Stimulated activated CD4-positive, alpha-beta T cell treated with anti-CD3 and anti-CD28 coated beads, Interleukin-12 subunit alpha, Interleukin-12 subunit beta, amount 100 ng/mL, for 48 hours (primary cell): ENCODE results near the gene SH3BP4.
"Not testable (repeated sequence)": the region's sequence is repeated elsewhere in the genome, so short reads cannot be mapped to it uniquely, and the experiment has no call there.

ENCODE experiments used
- DNase-seq, 3 donors: peaks; one replicate each; pipeline ENCODE4 v3.0.0-alpha.2; 2020; ENCODE audit warnings: low read depth in 2 of 3, low spot score in 1 of 3

The SH3BP4 gene

DNA sequence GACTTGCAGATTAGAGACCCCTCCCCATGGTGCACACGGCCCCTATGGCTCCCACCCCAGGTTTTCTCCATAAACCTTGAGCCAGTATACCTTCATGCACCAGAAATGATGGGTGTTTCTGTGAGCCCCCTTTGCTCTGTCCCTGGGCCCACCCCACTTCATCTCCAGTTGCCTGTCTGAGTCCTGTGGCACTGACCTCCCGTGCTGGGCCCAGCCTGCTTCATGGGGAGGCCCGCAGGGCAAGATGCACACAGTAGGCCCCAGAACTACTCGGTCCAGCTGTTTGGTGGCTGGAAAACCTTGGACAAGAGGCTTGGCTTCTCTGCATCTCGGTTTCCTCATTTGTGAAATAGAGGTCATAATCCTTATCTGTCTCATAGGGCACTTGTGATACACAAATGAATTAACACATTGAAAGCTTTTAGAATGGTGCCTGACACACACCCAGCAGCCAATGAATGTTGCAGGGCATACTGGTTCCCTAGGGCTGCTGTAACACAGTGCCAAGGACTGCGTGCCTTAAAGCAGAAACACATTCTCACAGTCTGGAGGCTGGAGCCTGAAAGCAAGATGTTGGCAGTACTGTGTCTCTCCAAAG, 58.4 kb downstream of the SH3BP4 start:
- DNase-seq: no peak

GRCh38 chr2:235011607-235011928, 59.8 kb downstream of the SH3BP4 start:
- no peak for DNase-seq

DNA sequence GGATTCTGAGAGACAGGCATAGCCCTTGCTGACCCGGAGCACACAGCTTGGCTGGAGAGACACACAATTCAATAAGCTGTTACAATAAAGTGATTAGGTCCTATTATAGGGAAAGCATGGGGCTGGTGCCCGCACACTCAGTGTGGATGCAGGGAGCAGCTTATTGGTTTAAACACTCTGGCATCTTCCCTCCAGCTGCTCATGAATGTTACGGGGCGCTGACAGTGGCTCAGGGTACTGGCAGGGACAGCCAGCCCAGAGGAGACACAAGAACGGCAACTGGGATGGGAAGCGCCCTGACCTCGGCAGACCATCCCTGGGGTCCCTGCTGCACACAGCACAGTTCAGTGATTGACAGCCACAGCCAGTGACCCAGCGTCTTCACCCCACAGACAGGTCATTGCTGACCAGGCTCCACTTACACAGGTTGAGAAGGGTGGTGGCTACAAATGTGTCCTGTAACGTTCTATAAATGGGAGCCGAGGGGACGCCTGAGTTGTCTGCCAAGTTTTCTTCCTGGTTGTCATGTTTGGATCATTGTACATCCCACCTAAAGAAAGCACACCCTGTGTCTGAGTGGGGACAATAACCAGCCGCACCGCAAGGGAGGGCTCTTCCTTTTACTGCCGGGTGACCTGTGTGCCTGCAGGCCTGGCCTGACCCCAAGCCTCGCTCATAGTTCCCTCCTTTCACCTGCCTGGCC, 60.3 kb downstream of the SH3BP4 start:
- no peak for DNase-seq

DNA sequence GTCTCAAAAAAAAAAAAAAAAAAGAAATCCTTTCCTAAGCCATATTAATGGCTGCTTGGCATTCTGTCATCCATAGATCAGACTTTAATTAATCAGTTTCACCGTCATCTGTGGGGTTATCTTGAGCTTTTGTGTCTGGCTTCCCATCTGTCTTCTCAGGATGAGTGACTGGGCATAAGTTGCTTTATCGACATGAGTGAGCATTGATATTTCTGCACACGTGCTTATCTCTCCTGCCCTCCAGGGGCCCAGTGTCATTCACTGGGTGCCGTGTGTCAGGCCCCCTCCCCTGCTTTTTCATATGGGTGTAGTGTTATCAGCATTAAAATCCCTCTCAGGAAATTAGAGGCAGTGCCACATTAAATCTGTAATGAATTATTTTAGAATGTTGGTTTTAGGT, 65.6 kb downstream of the SH3BP4 start:
- no peak for DNase-seq

DNA sequence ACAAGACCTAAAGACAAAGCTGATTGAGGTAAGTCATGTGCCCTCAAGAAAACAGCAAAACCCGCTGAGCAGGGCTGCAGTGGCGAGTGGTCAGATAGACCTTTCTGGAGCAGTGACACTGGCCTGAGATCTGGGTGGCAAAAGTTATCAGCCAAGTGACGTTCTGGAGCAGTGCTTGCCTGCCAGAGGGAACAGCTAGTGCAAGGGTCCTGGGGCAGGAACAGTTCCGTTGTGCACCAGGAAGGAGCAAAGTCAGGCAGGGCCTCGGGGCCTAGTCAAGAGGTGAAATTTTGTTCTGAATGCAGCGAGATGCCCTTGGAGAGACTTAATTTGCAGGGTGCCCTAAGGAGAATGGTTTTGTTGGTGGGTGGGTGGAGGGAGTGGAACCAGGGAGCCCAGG, 67.0 kb downstream of the SH3BP4 start:
- DNase-seq: no peak

DNA sequence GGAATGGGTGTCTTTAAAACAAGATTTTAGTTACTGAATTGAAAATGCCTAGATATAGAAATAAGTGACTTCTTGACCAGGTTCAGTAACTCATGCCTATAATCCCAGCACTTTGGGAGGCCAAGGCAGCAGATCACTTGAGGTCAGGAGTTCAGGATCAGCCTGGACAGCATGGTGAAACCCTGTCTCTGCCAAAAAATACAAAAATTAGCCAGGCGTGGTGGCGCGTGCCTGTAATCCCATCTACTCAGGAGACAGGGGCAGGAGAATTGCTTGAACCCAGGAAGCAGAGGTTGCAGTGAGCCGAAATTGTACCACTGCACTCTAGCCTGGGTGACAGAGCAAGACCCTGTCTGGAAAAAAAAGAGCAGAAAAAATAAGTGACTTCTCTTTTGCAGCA, 68.3 kb downstream of the SH3BP4 start:
- DNase-seq: not testable (repeated sequence)

DNA sequence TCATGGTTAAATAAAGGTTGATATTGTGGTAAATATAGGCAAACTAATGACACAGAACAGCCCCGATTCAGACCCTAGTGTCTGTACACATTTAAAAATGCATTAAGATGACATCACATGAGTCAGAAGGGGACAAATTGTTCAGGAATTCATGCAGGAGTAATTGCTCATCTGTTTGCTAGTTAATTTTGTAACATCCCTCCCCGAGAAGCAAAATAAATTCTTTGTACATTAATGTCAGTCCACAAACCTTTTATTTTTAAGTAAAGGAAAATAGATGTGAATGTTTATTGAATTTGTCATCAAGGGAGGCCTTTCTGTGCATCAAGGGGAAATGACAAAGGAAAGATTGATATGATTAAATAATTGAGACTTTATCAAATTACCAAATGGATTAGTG, 69.9 kb downstream of the SH3BP4 start:
- no peak for DNase-seq

- no peak for DNase-seq
These were observed 72.5 kb downstream of the SH3BP4 start for GRCh38 chr2:235024191-235024860.

GRCh38 chr2:235024931-235025773, 73.3 kb downstream of the SH3BP4 start:
- no peak for DNase-seq

GRCh38 chr2:235025800-235026536, 74.2 kb downstream of the SH3BP4 start:
- no peak for DNase-seq

GRCh38 chr2:235026649-235027557, 75.1 kb downstream of the SH3BP4 start:
- DNase-seq: no peak

DNA sequence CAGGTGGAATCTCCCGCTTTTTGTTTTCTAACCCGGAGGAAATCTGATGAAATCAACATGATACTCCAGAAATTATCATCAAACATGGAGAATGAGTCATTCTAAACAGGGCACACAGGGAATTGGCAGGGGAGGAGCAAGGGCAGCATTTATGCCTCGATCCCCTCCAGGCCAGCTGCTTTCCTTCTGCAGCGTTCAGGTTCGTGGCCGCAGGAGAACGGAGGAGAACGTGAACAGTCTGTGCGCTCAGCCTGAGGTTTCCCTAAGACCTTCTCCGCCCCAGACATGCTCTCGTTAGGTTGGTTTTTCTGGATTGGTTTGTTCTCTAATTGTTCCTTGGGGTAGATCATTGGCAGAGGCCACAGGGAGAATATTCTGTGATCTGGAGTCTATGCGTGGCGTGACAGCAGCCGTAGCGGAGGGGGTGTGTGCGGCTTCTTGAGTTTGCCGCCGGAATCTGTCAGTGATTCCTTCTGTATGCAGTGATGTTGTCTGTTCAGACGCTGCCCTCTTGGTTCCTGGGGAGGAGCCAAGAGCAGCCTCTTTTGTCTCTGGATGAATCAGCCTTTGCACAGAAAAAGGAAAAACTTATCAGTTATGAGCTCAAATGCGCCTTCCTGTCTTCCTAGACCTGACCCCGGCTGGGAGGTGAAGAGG, 75.9 kb downstream of the SH3BP4 start:
- DNase-seq: no peak

GRCh38 chr2:235028646-235029045, 76.8 kb downstream of the SH3BP4 start:
- no peak for DNase-seq

GRCh38 chr2:235029054-235029453, 77.2 kb downstream of the SH3BP4 start:
- DNase-seq: no peak

GRCh38 chr2:235030126-235030525, 78.3 kb downstream of the SH3BP4 start:
- DNase-seq: no peak

GRCh38 chr2:235030936-235031335, 79.1 kb downstream of the SH3BP4 start:
- DNase-seq: no peak

DNA sequence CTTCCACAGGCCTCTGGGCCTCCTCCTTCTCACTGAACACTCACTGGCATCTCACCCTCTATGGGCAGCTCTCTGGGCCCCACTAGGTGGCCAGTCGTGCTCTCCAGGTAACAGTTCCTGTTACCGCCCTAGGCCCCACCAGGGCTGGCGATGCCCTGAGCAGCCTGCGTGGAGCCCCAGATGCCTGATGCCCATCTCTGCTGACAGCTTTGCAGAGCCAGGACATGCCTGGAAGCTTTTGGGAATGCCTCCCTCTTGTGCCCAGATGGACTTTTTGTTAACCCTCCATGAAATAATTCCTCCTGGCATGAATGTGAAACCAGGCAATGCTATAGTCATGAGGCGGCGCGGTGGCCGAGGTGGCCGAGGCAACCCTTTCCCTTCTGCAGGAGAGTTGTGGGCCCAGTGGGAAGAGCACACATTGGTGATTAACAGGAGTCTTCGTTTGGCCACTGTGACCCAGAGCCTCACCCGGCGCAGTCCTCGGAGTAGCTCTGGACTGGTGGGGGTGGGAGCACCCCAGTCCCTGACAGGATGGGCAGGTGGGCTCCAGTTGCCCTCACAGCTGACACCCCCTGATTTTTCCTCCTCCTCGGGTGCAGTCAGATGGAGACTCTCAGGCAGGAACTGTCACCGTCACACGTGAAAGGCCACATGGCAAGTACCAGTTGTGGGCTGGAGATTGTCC, 80.0 kb downstream of the SH3BP4 start:
- no peak for DNase-seq

DNA sequence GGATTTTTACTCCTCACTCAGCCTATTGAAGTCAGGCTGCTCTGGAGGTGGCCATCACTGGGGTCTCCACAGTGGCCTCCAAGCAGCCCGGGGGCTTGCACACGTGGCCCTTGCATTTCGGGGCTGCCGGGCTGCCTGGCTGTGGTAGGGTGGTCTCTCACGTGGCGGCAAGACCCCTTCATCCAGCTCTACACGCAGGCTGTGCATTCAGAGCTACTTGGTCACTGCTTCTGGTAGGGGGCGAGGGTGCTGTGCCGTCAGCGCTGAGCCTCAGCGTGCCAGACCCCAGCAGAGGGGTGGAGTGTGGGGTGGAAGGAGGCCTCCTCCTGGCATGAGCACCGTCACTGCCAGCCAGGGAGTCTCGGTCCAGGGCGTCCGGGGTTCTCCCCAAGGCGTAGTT, 80.6 kb downstream of the SH3BP4 start:
- DNase-seq: no peak

GRCh38 chr2:235032949-235033348, 81.1 kb downstream of the SH3BP4 start:
- DNase-seq: no peak
